ENCODE results near the gene ZKSCAN3. TPM values are rescaled to one million over a fixed set of nuclear protein-coding genes. Genes with fewer than 3 reads are reported as not detected.
A peak's percentile ranks its signal among the peaks of the same experiment; 100 is the strongest.
"Not testable (repeated sequence)": the region's sequence is repeated elsewhere in the genome, so short reads cannot be mapped to it uniquely, and the experiment has no call there.

Gene ZKSCAN3
- 5.6 TPM in 2 replicates for total RNA-seq (2014; rRNA removed; shearing (Covaris generic))
- 2.6 and 6.5 TPM in 2 replicates for polyA plus RNA-seq (2014; cell fraction: nucleus; rRNA removed)

- peak; percentile 72 for DNase-seq (ENCODE audit: extremely low read depth, low read depth)
Observed at GRCh38 chr6:28349892-28350737, at the start of gene ZKSCAN3. Gene ZKSCAN3 (plus strand): TSS chr6:28349947. CDS start chr6:28359587, 9,640 bp downstream.

DNA sequence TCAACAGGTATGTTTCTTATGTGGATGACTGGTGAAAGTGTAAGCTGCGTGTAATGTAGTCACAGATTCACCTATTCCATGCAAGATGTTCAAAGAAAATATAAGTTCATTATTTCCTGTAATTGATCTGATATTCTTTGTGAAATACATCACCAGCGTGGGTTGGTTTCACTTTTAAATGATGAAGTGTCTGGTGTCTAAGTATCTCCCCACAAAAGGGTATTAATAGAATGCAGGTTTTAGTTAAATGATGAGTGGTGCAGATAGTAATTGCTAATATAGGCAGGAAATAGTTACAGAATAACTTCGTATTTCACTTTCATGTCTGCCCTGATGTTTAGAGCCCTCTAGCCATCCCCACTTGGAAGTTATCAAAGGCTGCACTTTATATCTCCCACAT lies 46.2 kb upstream of the ZKSCAN3 start:
- no peak for DNase-seq (ENCODE audit: extremely low read depth, low read depth)

DNA sequence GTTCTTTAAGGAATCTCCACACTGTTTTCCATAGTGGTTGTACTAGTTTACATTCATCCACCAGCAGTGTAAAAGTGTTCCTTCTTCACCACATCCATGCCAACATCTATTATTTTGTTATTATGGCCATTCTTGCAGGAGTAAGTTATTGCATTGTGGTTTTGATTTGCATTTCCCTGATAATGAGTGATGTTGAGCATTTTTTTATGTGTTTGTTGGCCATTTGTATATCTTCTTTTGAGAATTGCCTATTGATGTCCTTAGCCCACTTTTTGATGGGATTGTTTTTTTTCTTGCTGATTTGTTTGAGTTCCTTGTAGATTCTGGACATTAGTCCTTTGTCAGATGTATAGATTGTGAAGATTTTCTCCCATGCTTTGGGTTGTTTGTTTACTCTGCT lies 43.4 kb upstream of the ZKSCAN3 start:
- not testable (repeated sequence) for DNase-seq (ENCODE audit: extremely low read depth, low read depth)

GRCh38 chr6:28311139-28311823 lies 38.5 kb upstream of the ZKSCAN3 start:
- no peak for DNase-seq (ENCODE audit: extremely low read depth, low read depth)

GRCh38 chr6:28312939-28313338 lies 36.8 kb upstream of the ZKSCAN3 start:
- no peak for DNase-seq (ENCODE audit: extremely low read depth, low read depth)

GRCh38 chr6:28315628-28316027 lies 34.1 kb upstream of the ZKSCAN3 start:
- no peak for DNase-seq (ENCODE audit: extremely low read depth, low read depth)

DNA sequence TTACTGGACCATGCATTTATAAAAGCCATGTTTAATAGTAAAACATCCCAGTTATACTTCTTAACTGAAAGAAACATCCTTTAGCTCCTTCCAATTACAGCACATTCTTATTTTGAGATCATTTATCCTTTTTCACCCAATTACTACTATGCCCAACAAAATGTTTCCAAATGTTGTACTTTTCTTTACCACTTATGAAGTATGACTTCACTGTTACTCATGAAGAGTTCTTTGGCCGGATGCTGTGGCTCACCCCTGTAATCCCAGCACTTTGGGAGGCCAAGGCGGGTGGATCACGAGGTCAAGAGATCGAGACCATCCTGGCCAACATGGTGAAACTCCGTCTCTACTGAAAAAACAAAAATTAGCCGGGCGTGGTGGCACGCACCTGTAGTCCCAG lies 31.9 kb upstream of the ZKSCAN3 start:
- not testable (repeated sequence) for DNase-seq (ENCODE audit: extremely low read depth, low read depth)

- no peak for DNase-seq (ENCODE audit: extremely low read depth, low read depth)
Observed at GRCh38 chr6:28322661-28323060, 27.1 kb upstream of the ZKSCAN3 start.

GRCh38 chr6:28323813-28324424 lies 25.8 kb upstream of the ZKSCAN3 start:
- no peak for DNase-seq (ENCODE audit: extremely low read depth, low read depth)

GRCh38 chr6:28326371-28326948 lies 23.3 kb upstream of the ZKSCAN3 start:
- DNase-seq (ENCODE audit: extremely low read depth, low read depth), result no peak

DNA sequence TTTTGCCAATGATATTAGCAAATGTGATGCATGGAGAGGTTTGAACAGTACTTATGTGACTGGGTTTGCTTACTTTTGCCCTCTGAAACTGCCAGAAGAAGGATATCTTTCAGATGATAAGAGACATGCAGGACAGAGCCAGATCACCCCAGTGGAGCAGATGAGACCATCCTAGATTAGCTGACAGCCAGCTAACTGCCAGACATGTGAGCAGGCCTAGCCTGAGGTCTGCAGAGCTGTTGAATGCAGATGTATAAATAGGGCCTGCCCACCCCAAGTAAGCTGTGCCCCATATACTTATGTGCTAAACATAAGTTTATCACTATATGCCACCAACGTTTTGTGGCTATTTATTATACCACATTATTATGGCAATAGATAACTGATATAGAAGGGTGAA lies 19.7 kb upstream of the ZKSCAN3 start:
- DNase-seq (ENCODE audit: extremely low read depth, low read depth), result no peak

DNA sequence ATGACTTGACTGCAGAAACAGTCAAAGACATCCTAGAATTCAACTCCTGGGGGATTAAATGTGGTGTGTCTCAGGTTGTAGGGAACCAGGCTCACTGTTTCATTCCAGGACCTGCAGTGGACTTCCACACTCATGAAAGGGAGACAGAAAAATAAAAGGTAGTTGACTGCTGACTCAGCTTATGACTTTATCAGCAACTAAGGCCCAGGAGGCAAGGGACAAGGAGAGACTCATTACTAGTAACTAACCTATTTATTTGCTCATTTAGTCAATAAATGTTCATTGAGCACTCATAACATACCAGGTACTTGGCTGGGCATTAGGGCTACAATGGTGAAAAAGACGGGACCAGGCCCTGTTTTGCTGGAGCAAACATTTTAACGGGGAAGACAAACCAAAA lies 16.7 kb upstream of the ZKSCAN3 start:
- no peak for DNase-seq (ENCODE audit: extremely low read depth, low read depth)

DNA sequence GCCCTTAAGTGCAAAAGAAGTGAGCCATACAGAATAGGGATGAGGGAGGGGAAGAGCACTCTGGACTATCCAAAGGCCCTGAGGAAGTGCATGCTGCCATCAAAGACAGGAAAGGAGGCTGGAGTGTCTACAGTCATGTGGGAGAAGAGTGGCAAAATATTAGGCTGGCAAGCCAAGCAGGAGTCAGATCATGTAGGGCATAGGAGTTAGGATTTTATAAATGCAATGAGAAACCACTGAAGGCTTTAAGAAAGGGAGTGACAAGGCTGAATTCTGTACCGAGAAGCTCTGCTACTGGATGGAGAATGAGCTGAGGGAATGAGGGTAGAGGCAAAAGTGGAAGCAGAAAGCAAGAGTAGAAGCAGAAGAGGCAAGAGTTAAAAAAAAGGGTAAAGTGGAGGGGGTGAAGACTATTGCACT lies 16.1 kb upstream of the ZKSCAN3 start:
- DNase-seq (ENCODE audit: extremely low read depth, low read depth), result no peak

- DNase-seq (ENCODE audit: extremely low read depth, low read depth), result no peak
Observed at GRCh38 chr6:28334286-28335039, 15.3 kb upstream of the ZKSCAN3 start.

DNA sequence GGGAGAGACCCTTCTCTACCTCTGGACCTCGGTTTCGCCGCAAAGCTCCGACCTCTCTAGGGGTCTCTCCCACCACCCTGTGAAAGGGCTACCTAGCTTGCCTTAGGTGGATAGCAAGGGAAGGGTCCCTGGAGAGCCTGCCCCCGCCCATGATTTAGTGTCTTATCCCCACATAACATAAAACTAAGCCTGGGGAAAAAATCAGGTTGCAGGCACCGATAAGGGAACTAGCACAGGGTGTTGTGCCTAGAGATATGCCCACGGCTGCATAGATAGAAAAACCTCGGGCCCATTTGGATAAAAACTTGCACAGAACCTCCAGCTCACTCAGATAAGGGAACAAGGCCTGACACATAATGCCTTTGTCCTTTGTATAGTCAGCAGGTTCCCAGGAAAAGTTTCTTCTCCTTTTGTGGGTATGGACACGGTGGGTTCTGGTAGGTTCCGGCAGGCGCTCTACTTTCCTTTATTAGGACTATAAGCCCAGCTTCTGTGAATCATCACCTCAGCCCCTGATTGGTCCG lies 14.6 kb upstream of the ZKSCAN3 start:
- DNase-seq (ENCODE audit: extremely low read depth, low read depth), result no peak

DNA sequence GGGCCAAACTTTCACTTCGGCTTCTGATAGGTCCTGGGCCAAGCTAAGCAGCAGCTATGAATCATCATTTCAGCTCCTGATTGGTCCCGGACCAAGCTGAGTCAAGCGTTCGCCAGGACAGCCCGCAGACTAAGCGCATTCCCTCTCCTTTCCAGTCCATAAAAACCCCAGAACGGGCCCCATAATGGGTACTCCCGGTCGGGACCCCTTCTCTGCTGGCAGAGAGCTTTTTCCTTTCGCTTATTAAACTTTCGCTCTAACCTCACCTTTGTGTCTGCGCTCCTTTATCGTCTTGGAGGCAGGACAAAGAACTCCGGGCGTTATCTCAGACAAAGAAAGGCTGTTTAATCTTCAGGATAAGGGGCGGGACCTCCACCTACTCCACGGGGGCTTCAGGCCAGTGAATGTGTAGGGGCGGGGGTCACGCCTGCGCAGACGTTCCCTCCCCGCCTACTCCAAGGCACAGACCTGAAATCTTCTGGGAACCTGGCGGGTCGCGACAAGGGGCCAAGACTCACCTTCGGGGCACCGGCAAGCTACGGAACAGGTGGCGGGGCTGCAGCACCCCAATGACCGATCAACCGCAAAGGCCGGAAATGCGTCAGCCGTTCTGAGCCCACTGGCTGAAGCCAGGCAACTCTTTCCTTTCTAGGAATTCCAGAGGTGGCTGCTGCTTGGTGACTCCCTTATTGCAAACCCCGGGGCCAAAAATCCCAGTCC lies 14.0 kb upstream of the ZKSCAN3 start, which contains the start of gene ZSCAN31:
Gene ZSCAN31, minus strand, starts transcription at position 585 of the 720 bp plus-strand sequence. CDS start 6,465 bp downstream, outside the sequence.
- no peak for DNase-seq (ENCODE audit: extremely low read depth, low read depth)

DNA sequence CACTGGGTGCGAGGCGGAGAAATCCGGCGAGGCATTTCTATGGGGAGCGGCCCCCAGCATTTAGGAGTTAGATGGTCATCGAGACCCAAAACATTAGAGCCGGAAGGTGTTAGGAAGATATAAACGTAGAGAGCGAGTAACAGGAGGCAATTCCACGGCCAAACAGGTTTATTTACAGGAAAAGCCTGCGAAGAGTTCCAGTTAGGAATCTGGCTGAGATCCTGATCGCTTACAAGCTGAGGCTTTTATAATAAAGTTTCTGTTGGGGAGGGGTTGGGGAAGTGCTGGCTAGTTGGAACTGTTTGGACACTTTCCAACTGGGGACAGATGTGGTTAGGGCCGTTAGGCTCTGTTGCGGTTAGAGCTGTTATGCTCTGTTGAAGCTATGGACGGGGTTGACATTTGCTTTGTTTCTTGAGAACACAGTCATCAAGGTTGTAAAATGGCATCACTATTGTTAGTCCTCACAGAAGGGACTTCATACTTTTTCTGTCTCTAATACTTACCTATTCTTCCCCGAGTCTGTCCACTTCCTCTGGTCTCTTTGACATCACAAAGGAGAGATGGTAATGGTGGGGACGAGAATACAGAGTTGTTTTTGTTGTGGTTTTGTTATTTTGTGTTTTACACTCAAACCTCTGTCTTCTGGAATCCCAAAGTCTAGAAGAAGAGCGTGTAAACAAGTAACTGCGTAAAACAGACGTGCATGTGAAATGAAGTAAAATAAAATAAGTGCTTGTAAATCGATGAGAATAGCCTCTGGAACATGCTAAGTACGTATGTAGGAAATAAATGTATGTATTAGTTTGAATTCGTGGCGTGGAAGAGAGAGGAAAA lies 13.2 kb upstream of the ZKSCAN3 start:
- DNase-seq (ENCODE audit: extremely low read depth, low read depth), result no peak

DNA sequence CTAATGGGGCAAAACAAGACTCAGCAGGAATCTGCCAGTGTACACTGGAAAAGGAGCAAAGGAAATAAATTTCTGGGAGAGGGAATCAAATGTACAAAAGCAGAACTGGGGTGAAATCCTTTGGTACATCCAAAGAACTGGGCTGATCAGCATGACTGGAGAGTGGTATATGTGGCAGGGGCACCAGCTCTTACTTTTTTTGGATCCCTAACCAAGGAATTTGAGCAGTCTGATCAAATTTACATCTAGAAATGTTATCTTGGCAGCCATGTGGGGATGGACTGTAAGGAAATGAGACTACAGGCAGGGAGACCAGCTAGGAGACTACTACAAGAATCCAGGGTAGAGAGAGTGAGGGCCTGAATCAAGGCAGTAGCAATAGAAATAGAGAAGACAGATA lies 12.6 kb upstream of the ZKSCAN3 start:
- no peak for DNase-seq (ENCODE audit: extremely low read depth, low read depth)
